WI38 (cell line): ENCODE measurements around the gene ITGAV.

Experiments used
- H3K4me3 ChIP-seq: 2 replicates; pipeline ENCODE4 v1.5.1; 2011; ENCODE audit warnings: low read depth, mild to moderate bottlenecking, control low read depth, low read length
- TF ChIP-seq, protein P1 (sequence below): IDR thresholded peaks from 2 replicates; pipeline ENCODE4 v1.5.1; 2012; ENCODE audit warnings: low read depth, mild to moderate bottlenecking, control low read depth, low read length

ITGAV gene

GRCh38 chr2:186575302-186575701, 14.6 kb upstream of the ITGAV start:
- no peak overlapping the region for H3K4me3 ChIP-seq
- TF ChIP-seq, protein P1, sequence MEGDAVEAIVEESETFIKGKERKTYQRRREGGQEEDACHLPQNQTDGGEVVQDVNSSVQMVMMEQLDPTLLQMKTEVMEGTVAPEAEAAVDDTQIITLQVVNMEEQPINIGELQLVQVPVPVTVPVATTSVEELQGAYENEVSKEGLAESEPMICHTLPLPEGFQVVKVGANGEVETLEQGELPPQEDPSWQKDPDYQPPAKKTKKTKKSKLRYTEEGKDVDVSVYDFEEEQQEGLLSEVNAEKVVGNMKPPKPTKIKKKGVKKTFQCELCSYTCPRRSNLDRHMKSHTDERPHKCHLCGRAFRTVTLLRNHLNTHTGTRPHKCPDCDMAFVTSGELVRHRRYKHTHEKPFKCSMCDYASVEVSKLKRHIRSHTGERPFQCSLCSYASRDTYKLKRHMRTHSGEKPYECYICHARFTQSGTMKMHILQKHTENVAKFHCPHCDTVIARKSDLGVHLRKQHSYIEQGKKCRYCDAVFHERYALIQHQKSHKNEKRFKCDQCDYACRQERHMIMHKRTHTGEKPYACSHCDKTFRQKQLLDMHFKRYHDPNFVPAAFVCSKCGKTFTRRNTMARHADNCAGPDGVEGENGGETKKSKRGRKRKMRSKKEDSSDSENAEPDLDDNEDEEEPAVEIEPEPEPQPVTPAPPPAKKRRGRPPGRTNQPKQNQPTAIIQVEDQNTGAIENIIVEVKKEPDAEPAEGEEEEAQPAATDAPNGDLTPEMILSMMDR, result no peak

- TF ChIP-seq, protein P1, result no peak
- no peak overlapping the region for H3K4me3 ChIP-seq
These were observed 14.0 kb upstream of the ITGAV start for GRCh38 chr2:186575856-186576255.

GRCh38 chr2:186576614-186577013, 13.2 kb upstream of the ITGAV start:
- H3K4me3 ChIP-seq, result no peak overlapping the region
- TF ChIP-seq, protein P1, result no peak

DNA sequence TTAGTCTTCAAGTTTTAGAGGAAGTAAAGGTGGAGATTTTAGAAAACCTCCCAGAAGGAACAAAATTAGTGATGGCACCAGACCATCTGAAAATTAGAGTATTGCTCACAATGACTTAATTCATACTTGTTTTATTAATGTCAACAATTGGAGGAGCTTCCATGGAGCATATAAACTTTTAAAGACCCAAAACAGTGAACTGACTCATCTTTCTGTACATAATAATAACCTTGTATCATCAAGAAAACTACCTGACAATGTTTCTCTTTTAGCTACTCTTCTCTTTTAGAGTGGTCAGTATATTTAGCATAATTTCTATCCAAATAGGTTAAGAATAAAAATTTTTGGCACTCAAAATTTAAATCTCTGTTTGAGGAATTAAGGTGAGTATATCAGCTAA, 7.2 kb upstream of the ITGAV start:
- no peak overlapping the region for H3K4me3 ChIP-seq
- TF ChIP-seq, protein P1, result no peak

- TF ChIP-seq, protein P1, result no peak
- H3K4me3 ChIP-seq, result no peak overlapping the region
These were observed 5.8 kb upstream of the ITGAV start for GRCh38 chr2:186584053-186584452.

- TF ChIP-seq, protein P1, result no peak
- no peak overlapping the region for H3K4me3 ChIP-seq
These were observed 1.4 kb upstream of the ITGAV start for GRCh38 chr2:186588421-186588820.

DNA sequence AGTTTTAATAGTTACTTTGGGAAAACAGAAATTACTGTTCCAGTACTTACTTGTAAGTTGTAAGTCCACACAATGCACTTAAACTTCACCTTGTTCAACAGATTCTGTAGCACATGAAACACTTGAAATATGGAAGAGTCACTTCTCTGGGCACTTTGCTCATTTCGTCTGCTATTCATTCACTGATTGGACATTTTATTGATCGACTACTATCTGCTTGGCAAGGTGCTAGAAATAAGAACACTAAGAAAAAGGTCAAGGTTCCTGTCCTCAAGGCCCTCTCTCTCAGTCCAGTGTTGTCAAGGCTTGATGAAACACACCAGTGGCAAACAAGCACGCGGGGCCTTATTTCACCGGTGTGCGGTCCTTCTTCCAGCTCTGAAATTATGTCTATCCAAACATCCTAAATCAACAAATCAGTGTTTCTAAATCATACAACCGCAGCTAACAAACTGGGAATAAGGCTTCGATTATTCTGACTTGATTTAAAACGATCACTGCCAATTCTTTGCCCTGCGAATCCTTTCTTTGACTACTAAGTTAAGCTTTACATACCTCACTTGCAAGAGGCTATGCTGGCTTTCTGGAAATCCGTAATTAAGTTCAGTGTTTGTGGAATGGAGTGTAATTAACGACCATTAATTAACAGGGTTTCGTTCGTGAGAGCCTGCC, 780 bp upstream of the ITGAV start:
- peak overlapping the region; percentile 96 for H3K4me3 ChIP-seq
- TF ChIP-seq, protein P1, result no peak
